H9 (cell line): ENCODE measurements around the gene ATP6V0B. TPM values are rescaled to one million over a fixed set of nuclear protein-coding genes. Genes with fewer than 3 reads are reported as not detected.

Experiments used
- DNase-seq: peaks from one replicate; pipeline ENCODE4 v3.0.0-alpha.2; 2017
- H2AFZ ChIP-seq: one replicate; pipeline ENCODE4 v1.6.1; 2013; ENCODE audit warnings: mild to moderate bottlenecking, low read length, control low read depth, moderate library complexity
- H2AK5ac ChIP-seq: 2 replicates; pipeline ENCODE4 v1.6.1; 2013; ENCODE audit warnings: low read length, control low read depth, mixed read lengths; ENCODE audit not compliant: insufficient read length
- H2BK120ac ChIP-seq: one replicate; pipeline ENCODE4 v1.6.1; 2013; ENCODE audit warnings: low read depth, mild to moderate bottlenecking, low read length, control low read depth, inconsistent platforms; ENCODE audit not compliant: poor library complexity, severe bottlenecking
- H2BK12ac ChIP-seq: 2 replicates; pipeline ENCODE4 v1.6.1; 2013; ENCODE audit warnings: low read length, control low read depth, mixed read lengths, low read depth; ENCODE audit not compliant: insufficient read length
- H2BK15ac ChIP-seq: 2 replicates; pipeline ENCODE4 v1.6.1; 2013; ENCODE audit warnings: low read depth, low read length, control low read depth
- H2BK20ac ChIP-seq: one replicate; pipeline ENCODE4 v1.6.1; 2013; ENCODE audit warnings: low read depth, mild to moderate bottlenecking, low read length, control low read depth, inconsistent platforms; ENCODE audit not compliant: poor library complexity, severe bottlenecking
- H2BK5ac ChIP-seq: 2 replicates; pipeline ENCODE4 v1.6.1; 2013; ENCODE audit warnings: low read length, control low read depth, mixed read lengths; ENCODE audit not compliant: insufficient read length
- H3K14ac ChIP-seq: 2 replicates; pipeline ENCODE4 v1.6.1; 2013; ENCODE audit warnings: low read length, control low read depth; ENCODE audit not compliant: insufficient read depth
- H3K18ac ChIP-seq: 2 replicates; pipeline ENCODE4 v1.6.1; 2013; ENCODE audit warnings: low read depth, mild to moderate bottlenecking, mixed read lengths, low read length, control low read depth; ENCODE audit not compliant: insufficient read length
- H3K23ac ChIP-seq: 2 replicates; pipeline ENCODE4 v1.6.1; 2013; ENCODE audit warnings: low read length, control low read depth, mixed read lengths, low read depth; ENCODE audit not compliant: insufficient read length
- H3K23me2 ChIP-seq: 2 replicates; pipeline ENCODE4 v1.6.1; 2013; ENCODE audit warnings: low read depth, mild to moderate bottlenecking, mixed read lengths, low read length, control low read depth; ENCODE audit not compliant: insufficient read length, poor library complexity, severe bottlenecking
- H3K27ac ChIP-seq: 2 replicates; pipeline ENCODE4 v1.5.1; 2013; ENCODE audit warnings: low read length, control low read depth, mixed read lengths, low read depth; ENCODE audit not compliant: insufficient read length
- H3K27me3 ChIP-seq: 2 replicates; pipeline ENCODE4 v1.6.1; 2013; ENCODE audit warnings: low read length, control low read depth, inconsistent platforms; ENCODE audit not compliant: insufficient read depth
- H3K4ac ChIP-seq: 2 replicates; pipeline ENCODE4 v1.6.1; 2013; ENCODE audit warnings: low read depth, mild to moderate bottlenecking, control low read depth, inconsistent platforms, low read length, moderate library complexity
- H3K4me1 ChIP-seq: 2 replicates; pipeline ENCODE4 v1.6.1; 2013; ENCODE audit warnings: low read length, control low read depth, inconsistent platforms; ENCODE audit not compliant: insufficient read depth
- H3K4me2 ChIP-seq: 2 replicates; pipeline ENCODE4 v1.6.1; 2013; ENCODE audit warnings: low read length, control low read depth, mixed read lengths; ENCODE audit not compliant: insufficient read length, insufficient read depth
- H3K56ac ChIP-seq: 2 replicates; pipeline ENCODE4 v1.6.1; 2013; ENCODE audit warnings: low read depth, mild to moderate bottlenecking, mixed read lengths, low read length, control low read depth; ENCODE audit not compliant: insufficient read length
- H3K79me1 ChIP-seq: 2 replicates; pipeline ENCODE4 v1.6.1; 2013; ENCODE audit warnings: low read depth, mild to moderate bottlenecking, moderate library complexity, low read length, control low read depth, inconsistent platforms; ENCODE audit not compliant: insufficient read depth, poor library complexity, severe bottlenecking
- H3K79me2 ChIP-seq: 2 replicates; pipeline ENCODE4 v1.6.1; 2013; ENCODE audit warnings: low read length, control low read depth, inconsistent platforms; ENCODE audit not compliant: insufficient read depth
- H3K9ac ChIP-seq: 2 replicates; pipeline ENCODE4 v1.6.1; 2013; ENCODE audit warnings: low read length, control low read depth, mixed read lengths; ENCODE audit not compliant: insufficient read length; ENCODE audit errors: extremely low read depth
- H3K9me3 ChIP-seq: one replicate; pipeline ENCODE4 v1.6.1; 2013; ENCODE audit warnings: low read depth, low read length, inconsistent platforms; ENCODE audit not compliant: control insufficient read depth
- H3T11ph ChIP-seq: one replicate; pipeline ENCODE4 v1.6.1; 2013; ENCODE audit warnings: mild to moderate bottlenecking, low read length, control low read depth, inconsistent platforms
- H4K20me1 ChIP-seq: one replicate; pipeline ENCODE4 v1.6.1; 2013; ENCODE audit not compliant: control insufficient read depth, insufficient read length, insufficient read depth
- H4K5ac ChIP-seq: 2 replicates; pipeline ENCODE4 v1.6.1; 2013; ENCODE audit warnings: low read depth, mild to moderate bottlenecking, mixed read lengths, low read length, control low read depth; ENCODE audit not compliant: insufficient read length
- H4K8ac ChIP-seq: replicated peaks from 2 replicates; pipeline ENCODE4 v1.6.1; 2013; ENCODE audit warnings: low read length, control low read depth, mixed read lengths, low read depth; ENCODE audit not compliant: insufficient read length
- H4K91ac ChIP-seq: 2 replicates; pipeline ENCODE4 v1.6.1; 2013; ENCODE audit warnings: low read depth, mild to moderate bottlenecking, moderate library complexity, mixed read lengths, low read length, control low read depth; ENCODE audit not compliant: insufficient read length
- H3K27ac Mint-ChIP-seq, 3 experiments: 2 replicates in 2 of 3; 3 replicates in 1 of 3; pipeline ENCODE4 v1.8.0; 2020 to 2021; ENCODE audit warnings: mixed read lengths in 3 of 3, mild to moderate bottlenecking in 1 of 3, moderate library complexity in 1 of 3
- H3K27me3 Mint-ChIP-seq: 2 replicates; pipeline ENCODE4 v1.8.0; 2021; ENCODE audit warnings: low read depth, mild to moderate bottlenecking, moderate library complexity, mixed read lengths
- H3K36me3 Mint-ChIP-seq, 3 experiments: 2 replicates in 2 of 3; 3 replicates in 1 of 3; pipeline ENCODE4 v1.8.0; 2020 to 2021; ENCODE audit warnings: low read depth in 3 of 3, mixed read lengths in 3 of 3; ENCODE audit not compliant: insufficient read depth in 1 of 3
- H3K4me1 Mint-ChIP-seq, 2 experiments: 2 replicates each; pipeline ENCODE4 v1.8.0; 2020; ENCODE audit warnings: mixed read lengths in 2 of 2
- H3K4me3 Mint-ChIP-seq, 2 experiments: 2 replicates in 1 of 2; 3 replicates in 1 of 2; pipeline ENCODE4 v1.8.0; 2020 to 2021; ENCODE audit warnings: mild to moderate bottlenecking in 2 of 2, mixed read lengths in 2 of 2, moderate library complexity in 1 of 2
- H3K9me3 Mint-ChIP-seq, 2 experiments: 2 replicates in 1 of 2; 3 replicates in 1 of 2; pipeline ENCODE4 v1.8.0; 2020; ENCODE audit warnings: mild to moderate bottlenecking in 2 of 2, mixed read lengths in 2 of 2, moderate library complexity in 1 of 2
- WGBS: extraction: QIAGEN DNeasy Blood & Tissue Kit; methylation state at CpG from one replicate; pipeline ENCODE4 v1.1.7; 2013; ENCODE audit warnings: missing lambda C conversion rate, low lambda C conversion rate, mixed read lengths; ENCODE audit not compliant: insufficient read length; ENCODE audit errors: extremely low coverage; 5-methylcytosine and 5-hydroxymethylcytosine counted together
- total RNA-seq: library from RNA; stranded (reverse); gene quantifications from 2 replicates; pipeline ENCODE4 v1.2.1, GENCODE V29; 2021
- TF ChIP-seq, protein P1 (sequence below): fragments of 200-600 bp; sonication (generic); conservative IDR thresholded peaks from 3 replicates; pipeline ENCODE4 v1.8.0; 2021; ENCODE audit warnings: antibody characterized with exemption, mild to moderate bottlenecking

Gene ATP6V0B
- total RNA-seq, 1 experiment from 2014 or later, result 131 TPM

DNA sequence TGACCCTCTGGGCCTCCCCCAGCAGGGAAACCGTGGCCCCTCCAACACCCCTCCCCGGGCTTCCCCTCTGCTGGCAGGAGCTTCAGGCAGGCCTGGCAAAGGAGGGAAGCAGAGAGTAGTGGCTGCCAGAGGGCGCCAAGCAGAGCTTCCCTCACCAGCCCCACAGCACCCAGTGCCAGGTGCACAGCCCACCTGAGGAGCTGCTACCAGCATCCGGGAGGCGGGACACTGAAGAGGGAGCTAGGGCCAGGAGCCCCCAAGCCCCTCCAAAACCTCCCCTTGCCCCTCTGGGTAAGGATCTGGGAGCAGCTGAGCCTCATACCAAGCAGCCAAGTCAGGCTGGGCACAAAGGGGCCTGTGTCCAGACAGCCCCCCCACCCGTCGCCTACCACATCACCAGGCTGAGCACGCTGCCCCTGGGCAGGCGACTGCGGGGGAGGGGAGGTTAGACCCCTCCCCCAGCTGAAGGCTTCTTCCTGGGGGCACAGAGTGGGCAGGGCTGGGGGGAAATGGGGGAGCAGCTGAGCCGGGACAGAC lies 36.2 kb downstream of the ATP6V0B start:
- no peak overlapping the region for H3K9ac ChIP-seq
- no peaks in the 10 kb centered on the region for H4K20me1 ChIP-seq
- peaks cover 3% of the 10 kb centered on the region; the same call in 1 of the 2 replicates for H3K4me1 ChIP-seq
- no peak overlapping the region for H3K14ac ChIP-seq
- no peaks in the 10 kb centered on the region for H3K27me3 ChIP-seq
- TF ChIP-seq, protein P1, sequence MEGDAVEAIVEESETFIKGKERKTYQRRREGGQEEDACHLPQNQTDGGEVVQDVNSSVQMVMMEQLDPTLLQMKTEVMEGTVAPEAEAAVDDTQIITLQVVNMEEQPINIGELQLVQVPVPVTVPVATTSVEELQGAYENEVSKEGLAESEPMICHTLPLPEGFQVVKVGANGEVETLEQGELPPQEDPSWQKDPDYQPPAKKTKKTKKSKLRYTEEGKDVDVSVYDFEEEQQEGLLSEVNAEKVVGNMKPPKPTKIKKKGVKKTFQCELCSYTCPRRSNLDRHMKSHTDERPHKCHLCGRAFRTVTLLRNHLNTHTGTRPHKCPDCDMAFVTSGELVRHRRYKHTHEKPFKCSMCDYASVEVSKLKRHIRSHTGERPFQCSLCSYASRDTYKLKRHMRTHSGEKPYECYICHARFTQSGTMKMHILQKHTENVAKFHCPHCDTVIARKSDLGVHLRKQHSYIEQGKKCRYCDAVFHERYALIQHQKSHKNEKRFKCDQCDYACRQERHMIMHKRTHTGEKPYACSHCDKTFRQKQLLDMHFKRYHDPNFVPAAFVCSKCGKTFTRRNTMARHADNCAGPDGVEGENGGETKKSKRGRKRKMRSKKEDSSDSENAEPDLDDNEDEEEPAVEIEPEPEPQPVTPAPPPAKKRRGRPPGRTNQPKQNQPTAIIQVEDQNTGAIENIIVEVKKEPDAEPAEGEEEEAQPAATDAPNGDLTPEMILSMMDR, result no peak
- H2BK12ac ChIP-seq, result no peak overlapping the region
- no peak overlapping the region for H4K5ac ChIP-seq
- no peaks in the 10 kb centered on the region for H3K79me2 ChIP-seq
- H3K18ac ChIP-seq, result no peak overlapping the region
- no peak overlapping the region for H2BK15ac ChIP-seq
- H2AK5ac ChIP-seq, result no peak overlapping the region
- H3K79me1 ChIP-seq, result no peaks in the 10 kb centered on the region
- Mint-ChIP-seq H3K9me3 (no peaks in the 10 kb centered on the region), H3K27ac (no peak overlapping the region; a peak in 1 of 7 replicates), H3K36me3 (peaks cover 11 to 23% (median 19%) of the 10 kb centered on the region in 3 experiments; a peak in 6 of 7 replicates), H3K4me1 (peaks cover 12 to 19% of the 10 kb centered on the region in 2 experiments), H3K27me3 (no peaks in the 10 kb centered on the region; the same call in 1 of the 2 replicates), H3K4me3 (no peak overlapping the region)
- no peak for DNase-seq
- no peaks in the 10 kb centered on the region for H3K23me2 ChIP-seq
- no peak overlapping the region for H3T11ph ChIP-seq
- no peak overlapping the region for H3K4ac ChIP-seq
- no peak overlapping the region for H4K91ac ChIP-seq
- no peak overlapping the region for H2BK5ac ChIP-seq
- H3K9me3 ChIP-seq, result no peaks in the 10 kb centered on the region
- H3K56ac ChIP-seq, result no peak overlapping the region
- H3K23ac ChIP-seq, result no peak overlapping the region
- no peak overlapping the region for H3K4me2 ChIP-seq
- WGBS, result no CpG with 5 or more reads among the region's 11 CpGs
- no peak overlapping the region for H4K8ac ChIP-seq
- H2AFZ ChIP-seq, result no peak overlapping the region
- H3K27ac ChIP-seq, result no peak overlapping the region
- H2BK20ac ChIP-seq, result no peak overlapping the region
- no peak overlapping the region for H2BK120ac ChIP-seq
